GM19397 (cell line): ENCODE data around the gene BIRC7.
"Not testable (repeated sequence)": the region's sequence is repeated elsewhere in the genome, so short reads cannot be mapped to it uniquely, and the experiment has no call there.

ENCODE experiments used
- ATAC-seq: cut with Tn5 transposase; IDR thresholded peaks from one replicate; pipeline ENCODE4 v1.9.1; 2021; ENCODE audit warnings: mild to moderate bottlenecking, moderate library complexity; ENCODE audit not compliant: unreplicated experiment

Gene BIRC7

GRCh38 chr20:63246490-63247288, 11.0 kb downstream of the BIRC7 start:
- ATAC-seq = no peak

- ATAC-seq = no peak
Observed at GRCh38 chr20:63247671-63248228, 12.0 kb downstream of the BIRC7 start.

GRCh38 chr20:63248835-63249591, 13.3 kb downstream of the BIRC7 start:
- no peak for ATAC-seq

GRCh38 chr20:63249891-63250290, 14.2 kb downstream of the BIRC7 start:
- ATAC-seq = no peak

GRCh38 chr20:63251350-63251749, 15.6 kb downstream of the BIRC7 start:
- not testable (repeated sequence) for ATAC-seq

GRCh38 chr20:63252284-63252711, 16.6 kb downstream of the BIRC7 start:
- no peak for ATAC-seq

- ATAC-seq = no peak
Observed at GRCh38 chr20:63253065-63253437, 17.3 kb downstream of the BIRC7 start.

- no peak for ATAC-seq
Observed at GRCh38 chr20:63253438-63254231, 17.9 kb downstream of the BIRC7 start.

- no peak for ATAC-seq
Observed at GRCh38 chr20:63254232-63254605, 18.5 kb downstream of the BIRC7 start, which contains the start of gene NKAIN4. TSS of gene NKAIN4 (minus strand) at chr20:63254463. CDS start at chr20:63254450, 13 bp downstream.

GRCh38 chr20:63254606-63255384, 19.1 kb downstream of the BIRC7 start:
- no peak for ATAC-seq

- no peak for ATAC-seq
Observed at GRCh38 chr20:63255931-63256704, 20.4 kb downstream of the BIRC7 start.

GRCh38 chr20:63256954-63257353, 21.2 kb downstream of the BIRC7 start:
- no peak for ATAC-seq

GRCh38 chr20:63257629-63258028, 21.9 kb downstream of the BIRC7 start:
- ATAC-seq = no peak

- no peak for ATAC-seq
Observed at GRCh38 chr20:63258781-63259180, 23.1 kb downstream of the BIRC7 start.

- no peak for ATAC-seq
Observed at GRCh38 chr20:63259734-63260460, 24.2 kb downstream of the BIRC7 start.

- ATAC-seq = no peak
Observed at GRCh38 chr20:63260521-63260920, 24.8 kb downstream of the BIRC7 start.

- no peak for ATAC-seq
Observed at GRCh38 chr20:63261060-63261794, 25.5 kb downstream of the BIRC7 start.
